Measurements from ENCODE around the gene DIAPH2.

Gene DIAPH2

DNA sequence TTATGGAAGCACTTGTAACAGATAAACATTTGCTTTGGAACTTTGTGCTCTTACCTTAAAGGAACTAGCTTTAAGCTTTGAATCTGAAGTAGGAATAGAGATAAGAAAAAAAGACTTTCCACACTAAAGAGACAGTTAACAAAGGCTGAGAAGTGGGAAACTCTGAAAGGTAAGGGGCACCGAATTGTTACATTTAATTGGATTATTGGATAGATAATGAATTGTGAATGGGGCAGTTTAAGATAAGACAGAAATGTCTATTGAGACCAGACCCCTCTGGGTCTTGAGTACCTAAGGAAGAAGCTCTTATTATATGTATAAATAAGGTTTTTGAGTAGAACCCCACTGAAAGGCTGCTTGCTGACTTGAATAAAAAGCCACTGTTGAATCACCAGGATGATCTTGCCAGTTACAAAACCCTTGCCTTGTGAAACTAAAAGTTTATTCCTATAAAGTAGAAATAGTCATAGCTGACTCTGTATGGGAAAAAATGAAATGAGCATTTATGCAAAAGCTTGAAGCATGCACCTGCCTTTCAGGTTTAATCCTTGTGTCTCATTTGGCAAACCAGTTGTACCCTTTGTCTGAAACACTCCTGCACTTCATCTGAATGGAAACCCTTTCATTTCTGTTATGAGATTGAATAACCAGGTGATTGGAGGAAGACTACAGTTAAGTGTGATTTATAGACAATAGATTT is 622.3 kb downstream of the DIAPH2 start:
- DNase-seq (ENCODE audit: low read depth in 2 of 2), result no peak

- no peak for DNase-seq (ENCODE audit: low read depth in 2 of 2)
Measured at GRCh38 chrX:97308171-97308570, 623.5 kb downstream of the DIAPH2 start.

DNA sequence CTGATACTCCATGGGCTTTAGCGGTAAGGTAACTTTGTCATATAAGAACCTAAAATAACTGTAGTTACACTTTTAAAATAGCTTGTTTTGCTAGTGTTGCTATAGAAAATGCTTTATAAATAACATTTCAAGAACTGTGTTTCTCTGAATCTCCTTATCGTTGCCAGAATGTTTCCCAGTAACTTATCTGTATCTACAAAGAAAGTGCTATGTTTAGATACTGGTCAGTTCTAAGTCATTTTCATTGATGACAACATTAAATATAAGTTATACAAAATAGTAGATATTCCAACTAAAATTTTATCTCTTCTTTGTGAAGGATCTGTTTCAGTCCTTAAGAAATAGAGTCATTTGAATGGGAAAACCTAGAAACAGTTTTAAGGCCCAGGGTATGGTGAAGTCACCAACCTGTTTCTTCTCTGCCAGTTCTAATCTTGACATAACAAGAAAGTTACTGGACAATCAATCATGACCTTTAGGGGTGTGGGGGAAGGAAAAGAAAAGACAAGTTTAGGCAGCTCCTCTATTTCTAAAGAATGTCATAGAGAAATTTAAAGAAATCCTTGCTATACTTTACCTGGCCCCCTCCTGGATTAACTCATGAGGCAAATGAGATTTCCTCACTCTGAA is 625.0 kb downstream of the DIAPH2 start:
- DNase-seq (ENCODE audit: low read depth in 2 of 2), result no peak

GRCh38 chrX:97310373-97310772 is 625.7 kb downstream of the DIAPH2 start:
- no peak for DNase-seq (ENCODE audit: low read depth in 2 of 2)

DNA sequence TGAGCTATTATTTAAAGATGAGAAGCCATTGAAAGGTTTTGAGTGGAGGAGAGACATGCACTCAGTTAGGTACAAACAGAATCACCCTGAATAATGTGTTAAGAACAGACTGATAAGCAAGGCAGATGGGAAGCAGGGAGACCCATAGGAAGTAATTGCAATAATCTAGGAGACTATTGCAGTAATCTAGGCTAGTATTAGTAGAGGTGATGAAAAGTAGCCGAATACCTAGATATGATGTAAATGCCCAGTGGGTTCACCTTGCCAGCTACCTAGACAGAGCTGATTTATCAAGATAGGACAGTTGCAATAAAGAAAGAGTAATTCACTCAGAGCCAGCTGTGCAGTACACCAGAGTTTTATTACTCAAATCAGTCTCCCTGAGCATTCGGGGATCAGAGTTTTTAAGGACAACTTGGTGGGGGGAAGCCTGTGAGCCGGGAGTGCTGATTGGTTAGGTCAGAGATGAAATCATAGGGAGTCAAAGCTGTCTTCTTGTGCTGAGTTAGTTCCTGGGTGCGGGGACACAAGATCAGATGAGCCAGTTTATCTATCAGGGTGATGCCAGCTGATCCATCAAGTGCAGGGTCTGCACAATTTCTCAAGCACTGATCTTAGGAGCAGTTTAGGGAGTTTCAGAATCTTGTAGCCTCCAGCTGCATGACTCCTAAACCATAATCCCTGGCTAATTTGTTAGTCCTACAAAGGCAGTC is 626.6 kb downstream of the DIAPH2 start:
- DNase-seq (ENCODE audit: low read depth in 2 of 2), result no peak

GRCh38 chrX:97314345-97314744 is 629.7 kb downstream of the DIAPH2 start:
- no peak for DNase-seq (ENCODE audit: low read depth in 2 of 2)

DNA sequence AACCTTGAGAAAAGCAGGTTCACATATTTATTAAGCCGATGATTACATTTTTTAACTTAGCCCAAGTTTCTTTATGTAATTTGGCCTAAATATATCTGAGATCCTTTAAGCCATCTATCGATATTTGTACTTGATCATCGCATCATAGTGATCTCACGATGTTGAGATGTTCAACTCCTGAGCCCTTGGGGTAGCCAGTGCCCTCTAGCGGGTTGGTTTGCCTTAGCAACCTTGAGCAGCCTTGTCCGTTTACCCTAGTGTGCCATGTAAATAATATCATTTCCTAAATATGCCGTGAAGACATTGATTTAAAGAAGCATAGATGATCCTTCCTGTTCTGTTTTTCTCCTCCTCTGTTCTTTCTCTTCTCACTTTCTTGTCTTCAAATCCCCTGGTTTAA is 631.3 kb downstream of the DIAPH2 start:
- DNase-seq (ENCODE audit: low read depth in 2 of 2), result no peak

DNA sequence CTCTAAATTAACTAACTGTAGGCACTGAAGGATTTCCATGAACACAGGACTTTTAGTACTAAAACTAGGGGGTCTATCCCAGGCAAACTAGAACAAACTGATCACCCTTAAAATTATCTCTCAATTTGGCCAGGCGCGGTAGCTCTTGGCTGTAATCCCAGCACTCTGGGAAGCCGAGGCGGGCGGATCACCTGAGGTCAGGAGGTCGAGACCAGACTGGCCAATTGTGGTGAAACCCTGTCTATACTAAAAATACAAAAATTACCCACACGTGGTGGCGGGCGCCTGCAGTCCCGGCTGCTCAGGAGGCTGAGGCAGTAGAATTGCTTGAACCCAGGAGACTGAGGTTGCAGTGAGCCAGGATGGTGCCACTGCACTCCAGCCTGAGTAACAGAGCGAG is 635.7 kb downstream of the DIAPH2 start:
- no peak for DNase-seq (ENCODE audit: low read depth in 2 of 2)

GRCh38 chrX:97322401-97322800 is 637.8 kb downstream of the DIAPH2 start:
- DNase-seq (ENCODE audit: low read depth in 2 of 2), result no peak

- DNase-seq (ENCODE audit: low read depth in 2 of 2), result no peak
Measured at GRCh38 chrX:97326456-97326855, 641.8 kb downstream of the DIAPH2 start.

- no peak for DNase-seq (ENCODE audit: low read depth in 2 of 2)
Measured at GRCh38 chrX:97328853-97329390, 644.3 kb downstream of the DIAPH2 start.

DNA sequence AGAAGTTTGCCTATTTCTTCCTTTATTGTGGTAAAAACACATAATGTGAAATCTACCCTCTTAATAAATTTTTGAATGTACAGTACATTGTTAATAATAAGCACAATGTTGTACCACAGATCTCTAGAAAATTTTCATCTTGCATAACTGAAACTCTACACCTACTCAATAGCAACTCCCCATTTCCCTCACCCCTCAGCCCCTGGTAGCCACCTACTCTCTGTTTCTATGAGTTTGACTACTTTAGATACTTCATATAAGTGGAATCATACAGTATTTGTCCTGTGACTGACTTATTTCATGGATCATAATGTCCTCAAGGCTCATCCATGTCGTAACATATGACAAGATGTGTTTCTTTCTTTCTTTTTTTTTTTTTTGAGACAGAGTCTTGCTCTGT is 645.5 kb downstream of the DIAPH2 start:
- no peak for DNase-seq (ENCODE audit: low read depth in 2 of 2)

DNA sequence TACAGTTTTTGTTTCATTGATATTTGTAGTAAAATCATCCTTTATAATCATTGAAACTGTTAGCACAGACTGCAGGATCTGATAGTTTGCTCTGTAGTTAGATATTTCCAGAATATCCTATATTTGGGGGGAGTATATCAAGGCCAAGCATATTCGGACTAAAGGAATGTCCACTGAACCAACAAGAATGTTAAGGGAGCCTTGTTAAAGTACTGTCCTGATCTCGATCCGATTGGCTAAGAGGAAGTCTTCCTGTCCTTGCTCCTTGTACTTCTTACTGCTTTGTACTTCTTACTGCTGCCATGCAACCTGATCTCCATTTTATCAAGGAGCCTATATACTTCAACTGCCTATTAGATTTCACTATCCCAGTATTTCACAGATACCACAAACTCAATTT is 648.3 kb downstream of the DIAPH2 start:
- no peak for DNase-seq (ENCODE audit: low read depth in 2 of 2)

GRCh38 chrX:97334850-97335249 is 650.2 kb downstream of the DIAPH2 start:
- DNase-seq (ENCODE audit: low read depth in 2 of 2), result no peak

DNA sequence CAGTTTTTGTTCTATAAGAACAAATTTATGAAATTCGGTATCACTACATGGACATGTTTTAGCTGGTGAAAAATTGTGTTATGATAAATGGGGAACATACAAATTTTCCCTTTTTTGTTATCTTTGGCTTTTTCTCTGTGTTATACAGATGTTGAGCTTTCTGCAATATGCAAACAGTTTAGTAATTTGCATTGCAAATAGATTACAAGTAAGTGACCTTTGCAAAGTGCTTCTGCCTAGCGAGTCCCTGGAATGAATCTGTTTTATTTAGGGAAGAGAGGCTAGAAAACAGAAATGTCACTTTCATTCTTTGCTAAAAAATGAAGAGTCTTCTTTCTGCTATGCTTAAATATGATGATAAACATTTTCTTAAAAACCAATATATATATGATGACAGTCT is 660.1 kb downstream of the DIAPH2 start:
- DNase-seq (ENCODE audit: low read depth in 2 of 2), result no peak

GRCh38 chrX:97358941-97359340 is 674.3 kb downstream of the DIAPH2 start:
- DNase-seq (ENCODE audit: low read depth in 2 of 2), result no peak

DNA sequence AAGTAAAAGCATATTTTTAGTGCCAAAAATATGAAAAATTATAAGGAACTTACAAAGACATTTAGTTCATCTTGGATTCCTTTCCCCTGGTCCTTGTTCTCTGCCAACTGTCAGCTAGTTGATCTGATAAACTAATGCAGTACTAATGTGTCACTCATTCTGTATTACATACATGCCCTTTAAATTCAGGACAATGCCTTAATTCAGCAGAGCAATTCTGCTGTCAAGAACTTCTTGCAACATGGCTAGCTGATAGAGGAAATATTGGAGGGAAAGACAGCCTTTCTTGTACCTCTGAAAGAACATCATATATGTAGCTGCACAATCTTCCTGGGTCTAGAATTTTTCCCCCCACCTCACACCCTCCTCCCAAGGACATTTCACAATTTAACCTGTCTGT is 679.2 kb downstream of the DIAPH2 start:
- no peak for DNase-seq (ENCODE audit: low read depth in 2 of 2)

- DNase-seq (ENCODE audit: low read depth in 2 of 2), result no peak
Measured at GRCh38 chrX:97366237-97366636, 681.6 kb downstream of the DIAPH2 start.

GRCh38 chrX:97367125-97367524 is 682.5 kb downstream of the DIAPH2 start:
- no peak for DNase-seq (ENCODE audit: low read depth in 2 of 2)

- DNase-seq (ENCODE audit: low read depth in 2 of 2), result no peak
Measured at GRCh38 chrX:97369947-97370346, 685.3 kb downstream of the DIAPH2 start.

- DNase-seq (ENCODE audit: low read depth in 2 of 2), result no peak
Measured at GRCh38 chrX:97372001-97372766, 687.5 kb downstream of the DIAPH2 start.

GRCh38 chrX:97374266-97374665 is 689.6 kb downstream of the DIAPH2 start:
- DNase-seq (ENCODE audit: low read depth in 2 of 2), result no peak

All from stimulated activated CD8-positive, alpha-beta memory T cell treated with anti-CD3 and anti-CD28 coated beads, Interleukin-15, amount 100 ng/mL, for 4 hours (primary cell).